Pancreas (tissue), 10 donors: ENCODE measurements around the gene GSE1. TPM values are rescaled to one million over a fixed set of nuclear protein-coding genes. Genes with fewer than 3 reads are reported as not detected.
A peak's percentile ranks its signal among the peaks of the same experiment; 100 is the strongest.

Experiments used
- ATAC-seq, 4 donors: fragments of 200-7000 bp; cut with Tn5 transposase; one replicate each; pipeline versions ENCODE4 v1.8.0 to v1.9.1; 2020; ENCODE audit warnings: mild to moderate bottlenecking in 4 of 4, moderate library complexity in 4 of 4
- DNase-seq, 6 donors: peaks; one replicate each; pipeline ENCODE4 v3.0.0-alpha.2; 2020
- FAIRE-seq: peaks from 2 replicates; lab custom pipeline; 2012; peaks lifted over from hg19 to GRCh38; lab: Jason Lieb, UNC
- H3K27ac ChIP-seq, 4 donors: fragments of 200-600 bp; sonication (generic); 1 replicate in 3 of 4; 2 replicates in 1 of 4; pipeline versions ENCODE4 v1.5.0 to v1.8.0; 2020
- H3K27me3 ChIP-seq, 4 donors: fragments of 200-600 bp; one replicate each; pipeline ENCODE4 v1.8.0; 2021
- H3K36me3 ChIP-seq, 3 donors: fragments of 200-600 bp; sonication (generic) in 1 of 3; one replicate each; pipeline versions ENCODE4 v1.5.0 to v1.8.0; 2020 to 2021
- H3K4me1 ChIP-seq, 3 donors: fragments of 200-600 bp; one replicate each; pipeline ENCODE4 v1.8.0; 2021
- H3K4me3 ChIP-seq, 4 donors: fragments of 200-600 bp; sonication (generic) in 2 of 4; one replicate each; pipeline versions ENCODE4 v1.5.0 to v1.8.0; 2020 to 2021
- H3K9me3 ChIP-seq, 4 donors: fragments of 200-600 bp; one replicate each; pipeline ENCODE4 v1.8.0; 2021
- CTCF ChIP-seq, 4 donors: fragments of 200-600 bp; sonication (generic) in 3 of 4; IDR thresholded peaks; one replicate each; pipeline versions ENCODE4 v1.5.0 to v1.8.0; 2021; ENCODE audit warnings: antibody characterized with exemption in 4 of 4
- WGBS, 2 donors: extraction: QIAGEN DNeasy Blood & Tissue Kit; methylation state at CpG; one replicate each; pipeline ENCODE4 v1.1.7; 2013; 5-methylcytosine and 5-hydroxymethylcytosine counted together
- intact Hi-C, 3 donors: fragments of 100-400 bp; cut with DNase I; formaldehyde crosslinking; loops; one replicate each; pipeline versions ENCODE4 v1.11.1 to v1.14.2; 2022
- polyA plus RNA-seq, 2 donors: library from polyadenylated mRNA; stranded (reverse); fragments of 200-250 nt; gene quantifications; one replicate each; pipeline ENCODE4 v1.2.3, GENCODE V29; 2013
- total RNA-seq, 6 donors: library from RNA; stranded (reverse); fragmentation: NEBNext Ultra II Directional in 4 of 6; extraction: Animal tissue kit (Norgen Biotek cat#: 25700) in 4 of 6; gene quantifications; one replicate each; pipeline versions ENCODE4 v1.2.1 to v1.2.4, GENCODE V29; 2021 to 2023
- donor health status: healthy with polysubstance abuse.
- donor health status: DM: no; HTN: no; CAD: no; lungs with moderate emphysema.
- donor health status: DM: no; HTN: no; CAD: no.
- donor health status: control.
- donor health status: control.
- donor health status: Bipolar disorder and iron deficiency.
- donor health status: DM: yes; HTN: yes; CAD: no.
- donor health status: DM: no; HTN: no; CAD: no.
- donor health status: DM: no; HTN: no; CAD: no.
- donor health status: DM: yes; HTN: yes; CAD: no.

The GSE1 gene
- total and polyA plus RNA-seq, 8 donors: 32.0 to 61.5 (median 41.9) TPM

- no peak for ATAC-seq
- no peak overlapping the region for H3K27ac ChIP-seq
- WGBS, 2 donors: 83 to 88% methylated on average over 23 of the region's 23 CpGs
These were observed 47.2 kb upstream of the GSE1 start for GRCh38 chr16:85565801-85566526.

GRCh38 chr16:85566561-85567100, 46.5 kb upstream of the GSE1 start:
- DNase-seq: no peak
- Histone ChIP-seq H3K4me3 (no peak overlapping the region), H3K27ac (no peak overlapping the region), H3K27me3 (no peaks in the 10 kb centered on the region), H3K4me1 (peaks cover 9 to 25% (median 21%) of the 10 kb centered on the region in 3 donors), H3K9me3 (no peaks in the 10 kb centered on the region), H3K36me3 (no peaks in the 10 kb centered on the region)
- ATAC-seq: no peak
- intact Hi-C loops: loop anchor here in 1 of 3 donors (5.0 kb wide), 1 partner anchor 36 kb away; no protein-coding TSS in a partner anchor
- 73 to 76% methylated on average over 17 to 19 of the region's 19 CpGs for WGBS, 2 donors
- no peak for TF ChIP-seq CTCF (IDR thresholded peaks at IDR 0.05)
- FAIRE-seq: no peak

More at GRCh38 chr16:85565801-85566526, 47.2 kb upstream of the GSE1 start:
- intact Hi-C loops: loop anchor here in 1 of 3 donors (5.0 kb wide), 1 partner anchor 36 kb away; no protein-coding TSS in a partner anchor
- H3K36me3 ChIP-seq: no peaks in the 10 kb centered on the region
- peak in 1 of 6 donors; percentile 60 for DNase-seq
- FAIRE-seq: no peak
- peaks cover 8 to 30% (median 15%) of the 10 kb centered on the region in 3 donors for H3K4me1 ChIP-seq
- H3K4me3 ChIP-seq: no peak overlapping the region
- TF ChIP-seq CTCF (IDR thresholded peaks at IDR 0.05): no peak
- no peaks in the 10 kb centered on the region for H3K9me3 ChIP-seq
- no peaks in the 10 kb centered on the region for H3K27me3 ChIP-seq

- FAIRE-seq: no peak
- intact Hi-C loops: loop anchor here in 1 of 3 donors (5.0 kb wide), 1 partner anchor 35 kb away; no protein-coding TSS in a partner anchor
- peak in 1 of 6 donors; percentile 76 for DNase-seq
- peaks cover 9 to 22% (median 18%) of the 10 kb centered on the region in 3 donors for H3K4me1 ChIP-seq
- H3K27me3 ChIP-seq: no peaks in the 10 kb centered on the region
- no peaks in the 10 kb centered on the region for H3K9me3 ChIP-seq
- no peak for TF ChIP-seq CTCF (IDR thresholded peaks at IDR 0.05)
- H3K36me3 ChIP-seq: no peaks in the 10 kb centered on the region
- H3K4me3 ChIP-seq: no peak overlapping the region
- 91 to 92% methylated on average over 27 of the region's 27 CpGs for WGBS, 2 donors
- ATAC-seq: no peak
- H3K27ac ChIP-seq: no peak overlapping the region
These were observed 45.8 kb upstream of the GSE1 start for GRCh38 chr16:85567101-85567866.

GRCh38 chr16:85567935-85568334, 45.2 kb upstream of the GSE1 start:
- intact Hi-C loops: loop anchor here in 1 of 3 donors (5.0 kb wide), 1 partner anchor 34 kb away; no protein-coding TSS in a partner anchor
- no peaks in the 10 kb centered on the region for H3K9me3 ChIP-seq
- peak overlapping the region in 1 of 4 donors; percentile 76 for H3K27ac ChIP-seq
- peaks cover 9 to 22% (median 18%) of the 10 kb centered on the region in 3 donors for H3K4me1 ChIP-seq
- H3K27me3 ChIP-seq: no peaks in the 10 kb centered on the region
- 97% methylated on average over 4 of the region's 4 CpGs for WGBS, 2 donors
- no peak overlapping the region for H3K4me3 ChIP-seq
- no peaks in the 10 kb centered on the region for H3K36me3 ChIP-seq
- ATAC-seq (no peak), DNase-seq (no peak), FAIRE-seq (no peak)
- TF ChIP-seq CTCF (IDR thresholded peaks at IDR 0.05): no peak
